ENCODE data around the gene ADRA2C.

The ADRA2C gene

GRCh38 chr4:3773552-3774001 is 7.4 kb downstream of the ADRA2C start:
- H3K4me3 ChIP-seq, result no peak overlapping the region
- TF ChIP-seq, protein P1, sequence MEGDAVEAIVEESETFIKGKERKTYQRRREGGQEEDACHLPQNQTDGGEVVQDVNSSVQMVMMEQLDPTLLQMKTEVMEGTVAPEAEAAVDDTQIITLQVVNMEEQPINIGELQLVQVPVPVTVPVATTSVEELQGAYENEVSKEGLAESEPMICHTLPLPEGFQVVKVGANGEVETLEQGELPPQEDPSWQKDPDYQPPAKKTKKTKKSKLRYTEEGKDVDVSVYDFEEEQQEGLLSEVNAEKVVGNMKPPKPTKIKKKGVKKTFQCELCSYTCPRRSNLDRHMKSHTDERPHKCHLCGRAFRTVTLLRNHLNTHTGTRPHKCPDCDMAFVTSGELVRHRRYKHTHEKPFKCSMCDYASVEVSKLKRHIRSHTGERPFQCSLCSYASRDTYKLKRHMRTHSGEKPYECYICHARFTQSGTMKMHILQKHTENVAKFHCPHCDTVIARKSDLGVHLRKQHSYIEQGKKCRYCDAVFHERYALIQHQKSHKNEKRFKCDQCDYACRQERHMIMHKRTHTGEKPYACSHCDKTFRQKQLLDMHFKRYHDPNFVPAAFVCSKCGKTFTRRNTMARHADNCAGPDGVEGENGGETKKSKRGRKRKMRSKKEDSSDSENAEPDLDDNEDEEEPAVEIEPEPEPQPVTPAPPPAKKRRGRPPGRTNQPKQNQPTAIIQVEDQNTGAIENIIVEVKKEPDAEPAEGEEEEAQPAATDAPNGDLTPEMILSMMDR (IDR thresholded peaks at IDR 0.05), result no peak
- DNase-seq (ENCODE audit: low spot score), result no peak
- H3K27ac ChIP-seq, result no peak overlapping the region

- no peak overlapping the region for H3K4me3 ChIP-seq
- TF ChIP-seq, protein P1 (IDR thresholded peaks at IDR 0.05), result no peak
Measured at GRCh38 chr4:3774253-3774883, 8.2 kb downstream of the ADRA2C start.

DNA sequence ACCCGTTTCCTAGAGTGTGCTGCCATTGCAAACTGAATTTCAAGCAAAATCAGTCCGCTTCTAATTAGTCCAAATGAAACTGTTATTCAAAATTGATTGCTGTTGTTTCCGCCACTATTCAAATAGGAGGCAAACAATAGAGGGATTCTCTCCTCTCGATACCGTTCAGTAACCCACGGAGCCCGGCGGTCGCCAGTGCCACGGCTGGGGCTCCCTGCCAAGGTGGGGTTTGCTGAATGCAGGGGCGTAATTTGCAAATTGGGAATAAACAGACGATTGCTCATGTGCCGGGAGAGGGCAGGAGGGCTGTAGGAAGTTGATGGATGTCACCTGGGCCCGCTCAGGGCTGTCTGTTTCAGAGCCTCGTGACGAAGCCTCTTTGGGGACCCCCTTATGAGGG is 8.8 kb downstream of the ADRA2C start:
- TF ChIP-seq, protein P1 (IDR thresholded peaks at IDR 0.05), result no peak
- H3K4me3 ChIP-seq, result no peak overlapping the region
- H3K27ac ChIP-seq, result no peak overlapping the region
- DNase-seq (ENCODE audit: low spot score), result no peak

More at GRCh38 chr4:3774253-3774883, 8.2 kb downstream of the ADRA2C start:
- no peak overlapping the region for H3K27ac ChIP-seq
- DNase-seq (ENCODE audit: low spot score), result no peak

DNA sequence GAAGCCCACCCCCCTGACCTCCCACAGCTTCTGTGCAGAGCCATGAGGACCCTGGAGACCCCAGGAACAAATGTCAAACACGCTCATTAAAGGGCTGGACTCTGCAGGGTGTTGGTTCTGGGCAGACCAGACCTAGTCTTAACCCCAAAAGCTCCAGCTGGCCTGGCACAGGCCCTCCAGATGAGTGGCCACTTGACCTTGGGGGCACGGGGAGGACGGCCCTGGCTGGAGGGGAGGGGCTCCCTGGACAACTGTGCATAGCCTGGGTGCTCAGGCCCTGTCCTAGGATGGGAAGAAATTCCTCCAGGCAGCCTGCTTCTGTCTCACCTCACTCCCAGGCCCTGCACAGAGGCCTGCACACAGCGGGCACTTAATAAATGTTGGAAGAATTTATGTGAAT is 9.4 kb downstream of the ADRA2C start:
- Histone ChIP-seq H3K4me3 (no peak overlapping the region), H3K27ac (no peak overlapping the region)
- TF ChIP-seq, protein P1 (IDR thresholded peaks at IDR 0.05), result no peak
- DNase-seq (ENCODE audit: low spot score), result no peak

GRCh38 chr4:3776166-3777032 is 10.2 kb downstream of the ADRA2C start:
- no peak for DNase-seq (ENCODE audit: low spot score)
- TF ChIP-seq, protein P1 (IDR thresholded peaks at IDR 0.05), result no peak

GRCh38 chr4:3777033-3777390 is 10.8 kb downstream of the ADRA2C start:
- no peak for DNase-seq (ENCODE audit: low spot score)
- H3K27ac ChIP-seq, result no peak overlapping the region
- TF ChIP-seq, protein P1 (IDR thresholded peaks at IDR 0.05), result no peak

More at GRCh38 chr4:3776166-3777032, 10.2 kb downstream of the ADRA2C start:
- no peak overlapping the region for H3K27ac ChIP-seq
- no peak overlapping the region for H3K4me3 ChIP-seq

More at GRCh38 chr4:3777033-3777390, 10.8 kb downstream of the ADRA2C start:
- no peak overlapping the region for H3K4me3 ChIP-seq
